ENCODE data around the gene MRPL12.

The MRPL12 gene

DNA sequence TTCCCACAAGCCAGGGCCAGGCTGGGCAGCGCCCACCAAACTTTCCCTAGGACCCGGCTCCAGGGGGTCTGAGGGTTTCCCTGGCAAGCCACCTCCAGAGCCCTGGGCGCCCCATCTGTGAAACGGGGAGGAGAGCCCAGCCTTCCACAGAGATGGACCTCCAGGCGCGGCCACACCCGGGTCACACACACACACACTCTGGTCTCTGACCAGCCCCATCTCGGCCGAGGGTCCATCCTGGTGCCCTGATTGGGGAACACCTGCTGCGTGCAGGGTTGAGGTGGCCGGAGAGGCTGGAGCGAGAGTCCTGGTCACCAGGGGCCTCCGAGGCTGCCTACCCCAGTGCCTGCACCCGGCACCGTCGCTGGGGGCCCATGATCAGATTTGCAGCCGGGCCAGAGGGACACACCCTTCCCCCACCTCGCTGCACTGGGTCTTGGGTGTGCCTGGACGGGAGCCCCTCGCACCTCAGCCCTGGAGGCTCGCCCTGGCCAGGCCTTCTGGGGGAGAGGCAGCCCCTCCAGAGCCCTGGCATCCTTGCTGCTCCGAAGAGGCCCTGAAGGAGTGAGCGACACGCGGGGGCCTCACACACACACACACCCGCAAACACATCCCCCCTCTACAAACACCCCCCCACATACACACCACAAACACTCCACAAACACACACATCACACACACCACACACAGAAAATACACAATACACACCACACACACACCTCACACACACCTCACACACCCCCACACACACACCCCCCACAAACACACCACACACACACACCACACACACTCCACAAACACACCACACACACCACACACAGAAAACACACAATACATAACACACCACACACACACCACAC lies 38.7 kb downstream of the MRPL12 start:
- FAIRE-seq, result no peak

All from TTC549 (cell line).